Thoracic aorta (tissue), 2 donors: ENCODE measurements around the gene RBFOX2. TPM values are rescaled to one million over a fixed set of nuclear protein-coding genes. Genes with fewer than 3 reads are reported as not detected.

Experiments
- ATAC-seq: fragments of 150-250 bp; one replicate; pipeline ENCODE4 v1.8.0; 2017; ENCODE audit warnings: low read depth; ENCODE audit not compliant: insufficient number of reproducible peaks, low FRiP score
- DNase-seq: peaks from one replicate; pipeline ENCODE4 v3.0.0-alpha.2; 2020; ENCODE audit warnings: low spot score
- H3K27ac ChIP-seq, 2 donors: fragments of 200-600 bp; sonication (generic); 1 replicate in 1 of 2; 2 replicates in 1 of 2; pipeline ENCODE4 v1.5.1; 2016; ENCODE audit warnings: mild to moderate bottlenecking in 2 of 2, moderate library complexity in 2 of 2
- H3K27me3 ChIP-seq: fragments of 200-600 bp; sonication (generic); replicated peaks from 2 replicates; pipeline ENCODE4 v1.6.0; 2016; ENCODE audit warnings: mild to moderate bottlenecking; ENCODE audit not compliant: insufficient read depth
- H3K36me3 ChIP-seq: fragments of 200-600 bp; sonication (generic); one replicate; pipeline ENCODE4 v1.5.1; 2016
- H3K4me1 ChIP-seq, 2 donors: fragments of 200-600 bp; sonication (generic); 1 replicate in 1 of 2; 2 replicates in 1 of 2; pipeline versions ENCODE4 v1.5.1 to v1.6.0; 2016; ENCODE audit warnings: low read depth in 2 of 2, mild to moderate bottlenecking in 1 of 2; ENCODE audit not compliant: control insufficient read depth in 1 of 2
- H3K4me3 ChIP-seq: fragments of 200-600 bp; sonication (generic); 2 replicates; pipeline ENCODE4 v1.5.1; 2016; ENCODE audit warnings: mild to moderate bottlenecking
- H3K9me3 ChIP-seq: fragments of 200-600 bp; sonication (generic); 2 replicates; pipeline ENCODE4 v1.5.1; 2016
- total RNA-seq, 2 donors: library from RNA; depleted of rRNA; stranded (reverse); fragments of >200 nt; gene quantifications; one replicate each; pipeline versions ENCODE4 v1.1.0 to v1.2.3, GENCODE V29; 2016
- TF ChIP-seq, protein P1 (sequence below): fragments of 200-600 bp; sonication (generic); IDR thresholded peaks from one replicate; pipeline ENCODE4 v1.5.1; 2019; ENCODE audit warnings: antibody characterized with exemption

Gene RBFOX2
- total RNA-seq, 2 donors from 2014 or later = 117 to 143 TPM

DNA sequence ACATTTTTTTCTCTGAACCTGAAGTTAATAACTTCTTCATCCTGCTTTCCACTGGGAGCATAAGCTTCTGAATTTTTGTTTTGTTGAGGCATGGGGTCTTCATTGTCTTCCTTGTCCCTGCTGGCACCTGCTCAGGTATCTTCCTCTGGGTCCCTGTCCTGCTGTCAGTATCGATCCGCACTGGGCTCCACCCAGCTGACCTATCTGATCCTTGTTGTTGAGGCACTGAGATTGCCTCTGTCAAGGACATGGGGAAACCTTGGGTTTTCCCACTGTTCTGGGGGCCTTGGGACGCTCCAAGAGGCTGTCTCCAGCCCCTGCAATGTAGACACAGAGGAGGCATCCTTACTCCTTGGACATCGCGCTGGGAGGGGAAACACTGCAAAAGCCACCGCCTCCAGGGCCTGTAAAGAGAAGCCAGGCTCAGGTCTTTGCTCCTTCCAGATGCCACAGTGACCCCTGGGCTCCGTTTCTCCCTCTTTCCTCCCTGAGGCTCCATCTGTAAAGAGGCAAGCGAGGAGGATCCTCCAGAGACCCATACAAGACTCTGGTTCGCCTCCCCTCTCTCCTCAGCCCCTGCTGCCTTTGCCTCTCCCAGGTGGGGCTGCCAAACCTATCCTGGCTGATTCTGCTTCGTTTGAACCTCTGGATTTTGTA is 8.6 kb upstream of the RBFOX2 start:
- DNase-seq (no peak), ATAC-seq (no peak)
- Histone ChIP-seq H3K9me3 (no peaks in the 10 kb centered on the region), H3K4me3 (no peak overlapping the region), H3K4me1 (no peaks in the 10 kb centered on the region), H3K27ac (no peak overlapping the region), H3K36me3 (no peaks in the 10 kb centered on the region), H3K27me3 (no peaks in the 10 kb centered on the region)
- TF ChIP-seq, protein P1, sequence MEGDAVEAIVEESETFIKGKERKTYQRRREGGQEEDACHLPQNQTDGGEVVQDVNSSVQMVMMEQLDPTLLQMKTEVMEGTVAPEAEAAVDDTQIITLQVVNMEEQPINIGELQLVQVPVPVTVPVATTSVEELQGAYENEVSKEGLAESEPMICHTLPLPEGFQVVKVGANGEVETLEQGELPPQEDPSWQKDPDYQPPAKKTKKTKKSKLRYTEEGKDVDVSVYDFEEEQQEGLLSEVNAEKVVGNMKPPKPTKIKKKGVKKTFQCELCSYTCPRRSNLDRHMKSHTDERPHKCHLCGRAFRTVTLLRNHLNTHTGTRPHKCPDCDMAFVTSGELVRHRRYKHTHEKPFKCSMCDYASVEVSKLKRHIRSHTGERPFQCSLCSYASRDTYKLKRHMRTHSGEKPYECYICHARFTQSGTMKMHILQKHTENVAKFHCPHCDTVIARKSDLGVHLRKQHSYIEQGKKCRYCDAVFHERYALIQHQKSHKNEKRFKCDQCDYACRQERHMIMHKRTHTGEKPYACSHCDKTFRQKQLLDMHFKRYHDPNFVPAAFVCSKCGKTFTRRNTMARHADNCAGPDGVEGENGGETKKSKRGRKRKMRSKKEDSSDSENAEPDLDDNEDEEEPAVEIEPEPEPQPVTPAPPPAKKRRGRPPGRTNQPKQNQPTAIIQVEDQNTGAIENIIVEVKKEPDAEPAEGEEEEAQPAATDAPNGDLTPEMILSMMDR = no peak

DNA sequence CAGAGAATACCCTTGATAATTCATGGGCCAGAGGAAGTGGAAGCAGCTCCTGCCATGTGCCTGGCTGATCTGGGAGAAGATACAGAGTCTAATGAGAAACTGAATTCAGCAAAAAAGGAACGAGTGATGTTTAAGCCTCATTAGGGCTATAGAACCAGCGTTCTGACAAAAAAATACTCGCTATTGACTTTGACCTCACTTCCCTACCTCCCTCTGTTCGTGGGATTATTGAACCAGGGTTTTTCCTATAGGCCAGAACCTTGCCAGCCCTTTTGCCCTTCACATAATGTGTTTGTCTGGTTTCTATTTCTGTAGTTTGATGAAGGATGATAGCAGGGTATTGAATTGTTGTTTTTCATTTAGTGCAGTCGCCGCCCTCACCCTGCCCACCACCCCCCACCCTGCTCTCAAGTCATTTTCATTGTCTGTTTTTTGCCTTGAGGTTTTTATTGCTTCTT is 7.6 kb upstream of the RBFOX2 start:
- Histone ChIP-seq H3K27me3 (no peaks in the 10 kb centered on the region), H3K27ac (no peak overlapping the region), H3K4me1 (no peaks in the 10 kb centered on the region), H3K9me3 (no peaks in the 10 kb centered on the region), H3K4me3 (no peak overlapping the region), H3K36me3 (no peaks in the 10 kb centered on the region)
- DNase-seq (no peak), ATAC-seq (no peak)
- TF ChIP-seq, protein P1 = no peak

DNA sequence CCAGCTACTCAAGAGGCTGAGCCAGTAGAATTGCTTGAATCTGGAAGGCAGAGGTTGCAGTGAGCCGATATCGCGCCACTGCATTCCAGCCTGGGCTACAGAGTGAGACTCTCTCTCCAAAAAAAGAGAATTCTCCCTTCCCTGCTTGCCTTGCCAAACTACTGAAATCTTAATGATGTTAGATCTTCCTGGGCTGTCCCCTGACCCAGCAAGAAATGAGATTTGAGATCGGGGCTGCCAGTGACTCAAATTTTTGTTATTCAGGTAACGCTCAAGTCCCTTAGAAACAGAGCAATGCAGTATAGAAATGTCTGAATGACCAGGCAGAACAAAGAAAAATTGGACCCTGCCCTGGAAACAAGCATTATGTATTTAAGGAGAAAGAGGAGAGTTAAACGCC is 4.0 kb upstream of the RBFOX2 start:
- ATAC-seq = no peak
- Histone ChIP-seq H3K36me3 (no peaks in the 10 kb centered on the region), H3K9me3 (no peaks in the 10 kb centered on the region), H3K27me3 (no peaks in the 10 kb centered on the region), H3K4me3 (no peak overlapping the region), H3K4me1 (no peaks in the 10 kb centered on the region), H3K27ac (no peak overlapping the region)
- no peak for DNase-seq
- TF ChIP-seq, protein P1 = no peak

DNA sequence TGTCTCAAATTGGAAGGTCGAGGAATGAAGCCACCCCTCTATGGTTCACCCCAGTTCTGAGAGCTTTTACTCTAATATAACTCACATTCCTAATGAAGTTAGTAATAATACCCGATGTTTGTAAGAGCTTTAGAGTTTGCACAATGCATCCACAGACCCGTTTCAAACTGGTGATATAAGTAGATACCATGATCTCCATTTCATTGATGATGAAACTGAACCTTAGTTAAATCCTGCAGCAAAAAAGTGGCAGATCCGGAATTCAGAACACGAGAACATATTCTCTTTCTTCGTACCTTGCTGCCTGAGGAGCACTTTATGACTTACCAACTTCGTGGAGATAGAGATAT is 757 bp upstream of the RBFOX2 start:
- TF ChIP-seq, protein P1 = no peak
- DNase-seq (no peak), ATAC-seq (no peak)

DNA sequence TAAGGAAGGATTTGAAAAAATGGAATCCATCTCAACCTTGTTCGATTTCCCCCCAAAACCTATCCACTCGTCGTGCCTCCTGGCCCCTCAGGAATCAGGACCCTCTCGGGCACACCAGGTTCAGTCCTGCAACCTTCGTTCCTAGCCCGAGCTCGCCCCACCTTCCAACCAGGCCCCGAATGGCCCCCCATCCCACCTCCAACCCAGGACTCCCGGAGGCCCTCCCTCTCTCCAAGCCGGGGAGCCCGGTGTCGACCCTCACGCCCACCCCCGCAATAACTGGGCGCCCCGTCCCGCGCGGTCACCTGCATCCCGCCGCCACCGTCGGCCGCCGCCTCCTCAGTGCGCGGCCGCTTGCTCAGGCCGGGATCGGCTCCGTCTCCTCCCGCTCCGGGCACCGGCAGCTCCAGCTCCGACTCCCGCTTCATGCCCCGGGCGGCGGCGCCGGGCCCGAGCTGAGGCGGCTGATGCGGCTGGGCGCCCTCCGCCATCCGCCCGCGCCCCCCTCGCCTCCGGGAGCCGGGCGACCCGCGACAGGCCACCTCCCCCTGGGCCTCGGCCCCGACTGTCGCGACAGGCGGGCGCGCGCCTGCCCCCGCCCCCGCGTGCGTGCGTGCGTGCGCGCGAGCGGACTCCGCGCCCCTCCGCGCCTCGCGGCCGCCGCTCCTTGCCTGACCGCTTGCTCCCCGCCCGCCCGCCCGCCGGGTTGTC is 534 bp downstream of the RBFOX2 start:
- Histone ChIP-seq H3K9me3 (no peaks in the 10 kb centered on the region), H3K36me3 (peaks cover 8% of the 10 kb centered on the region), H3K27me3 (no peaks in the 10 kb centered on the region), H3K4me3 (peak overlapping the region; percentile 94), H3K4me1 (peaks cover 6 to 20% of the 10 kb centered on the region in 2 donors), H3K27ac (peak overlapping the region; percentile 83 to 97)
- TF ChIP-seq, protein P1 = no peak
- peak; percentile 34 for ATAC-seq
- no peak for DNase-seq

More for the DNA sequence above, 757 bp upstream of the RBFOX2 start:
- peak overlapping the region; percentile 94 for H3K4me3 ChIP-seq
- no peaks in the 10 kb centered on the region for H3K9me3 ChIP-seq
- no peaks in the 10 kb centered on the region for H3K27me3 ChIP-seq
- H3K27ac ChIP-seq = peak overlapping the region; percentile 78 to 79
- peaks cover 8% of the 10 kb centered on the region for H3K36me3 ChIP-seq
- H3K4me1 ChIP-seq = peaks cover 6 to 13% of the 10 kb centered on the region in 2 donors
